Stimulated activated CD8-positive, alpha-beta memory T cell treated with anti-CD3 and anti-CD28 coated beads, Interleukin-15, amount 100 ng/mL, for 24 hours (primary cell): ENCODE results near the gene HBB.

Experiments
- DNase-seq: peaks from one replicate; pipeline ENCODE4 v3.0.0-alpha.2; 2020; ENCODE audit warnings: low read depth

The HBB gene

GRCh38 chr11:5247472-5248192 lies 20.8 kb upstream of the HBB start:
- DNase-seq, result no peak

GRCh38 chr11:5246772-5247471 lies 20.1 kb upstream of the HBB start:
- DNase-seq, result no peak

GRCh38 chr11:5245155-5245554 lies 18.3 kb upstream of the HBB start:
- no peak for DNase-seq

- DNase-seq, result no peak
Observed at GRCh38 chr11:5243816-5244180, 16.9 kb upstream of the HBB start.

- DNase-seq, result no peak
Observed at GRCh38 chr11:5242933-5243815, 16.3 kb upstream of the HBB start.

- DNase-seq, result no peak
Observed at GRCh38 chr11:5242208-5242607, 15.3 kb upstream of the HBB start.

GRCh38 chr11:5241458-5241857 lies 14.6 kb upstream of the HBB start:
- DNase-seq, result no peak

GRCh38 chr11:5240458-5240857 lies 13.6 kb upstream of the HBB start:
- DNase-seq, result no peak

- no peak for DNase-seq
Observed at GRCh38 chr11:5240056-5240455, 13.2 kb upstream of the HBB start.

GRCh38 chr11:5239046-5239445 lies 12.2 kb upstream of the HBB start:
- DNase-seq, result no peak

GRCh38 chr11:5238486-5238885 lies 11.6 kb upstream of the HBB start:
- DNase-seq, result no peak

- DNase-seq, result no peak
Observed at GRCh38 chr11:5237420-5237819, 10.5 kb upstream of the HBB start.

GRCh38 chr11:5235364-5236095 lies 8.7 kb upstream of the HBB start:
- no peak for DNase-seq

- no peak for DNase-seq
Observed at GRCh38 chr11:5234381-5234834, 7.5 kb upstream of the HBB start, which contains the start of gene HBD. HBD (minus strand) TSS chr11:5234483; CDS start chr11:5234433, 50 bp downstream.

- DNase-seq, result no peak
Observed at GRCh38 chr11:5233307-5233706, 6.4 kb upstream of the HBB start.

- no peak for DNase-seq
Observed at GRCh38 chr11:5232821-5233220, 6.0 kb upstream of the HBB start.

GRCh38 chr11:5232176-5232575 lies 5.3 kb upstream of the HBB start:
- no peak for DNase-seq

- DNase-seq, result no peak
Observed at GRCh38 chr11:5231111-5231510, 4.2 kb upstream of the HBB start.

- DNase-seq, result no peak
Observed at GRCh38 chr11:5230266-5230665, 3.4 kb upstream of the HBB start.

- no peak for DNase-seq
Observed at GRCh38 chr11:5229796-5230195, 2.9 kb upstream of the HBB start.

- no peak for DNase-seq
Observed at GRCh38 chr11:5229356-5229755, 2.5 kb upstream of the HBB start.

GRCh38 chr11:5228124-5228523 lies 1.3 kb upstream of the HBB start:
- no peak for DNase-seq
